OCI-LY7 (cell line): ENCODE measurements around the gene DISC1. TPM values are rescaled to one million over a fixed set of nuclear protein-coding genes. Genes with fewer than 3 reads are reported as not detected.
"Not testable (repeated sequence)": the region's sequence is repeated elsewhere in the genome, so short reads cannot be mapped to it uniquely, and the experiment has no call there.

Source experiments
- BruUV-seq: library from RNA; stranded (reverse); fragments of 400-500 nt; replicated peaks from 2 replicates; lab custom pipeline; 2021; lab: Mats Ljungman, UMichigan
- CTCF ChIA-PET: fragments of 300-600 bp; sonication (Branson Sonifier 250); formaldehyde crosslinking; loops from one replicate; lab custom pipeline; 2022; ENCODE audit warnings: antibody characterized with exemption; ENCODE audit not compliant: unreplicated experiment; lab: Charles Lee
- POLR2A ChIA-PET: fragments of 300-600 bp; sonication (Branson Sonifier 250); formaldehyde crosslinking; loops from one replicate; lab custom pipeline; 2022; ENCODE audit warnings: antibody characterized with exemption; lab: Charles Lee
- DNase-seq: peaks from one replicate; pipeline ENCODE4 v3.0.0-alpha.2; 2015; ENCODE audit warnings: low spot score
- H2AFZ ChIP-seq: fragments of 200-600 bp; sonication (generic), shearing (Covaris generic); 2 replicates; pipeline ENCODE4 v1.6.1; 2014; ENCODE audit warnings: mild to moderate bottlenecking, antibody characterized with exemption, low read length, moderate library complexity
- H3K27ac ChIP-seq: fragments of 200-600 bp; sonication (generic); 2 replicates; pipeline ENCODE4 v1.5.1; 2014; ENCODE audit warnings: mixed run types, low read depth, mild to moderate bottlenecking, moderate library complexity, low read length, inconsistent platforms; ENCODE audit not compliant: poor library complexity, severe bottlenecking
- H3K36me3 ChIP-seq: fragments of 200-600 bp; sonication (generic); 2 replicates; pipeline ENCODE4 v1.6.1; 2014; ENCODE audit warnings: mild to moderate bottlenecking, antibody characterized with exemption, low read length, moderate library complexity, mixed read lengths; ENCODE audit not compliant: insufficient read depth
- H3K4me1 ChIP-seq: fragments of 200-600 bp; sonication (generic); 2 replicates; pipeline ENCODE4 v1.5.1; 2014; ENCODE audit warnings: mild to moderate bottlenecking, low read length; ENCODE audit not compliant: insufficient read depth, poor library complexity, severe bottlenecking
- H3K4me2 ChIP-seq: fragments of 200-600 bp; sonication (generic); 2 replicates; pipeline ENCODE4 v1.6.1; 2014; ENCODE audit warnings: mild to moderate bottlenecking, low read length
- H3K4me3 ChIP-seq: fragments of 200-600 bp; sonication (generic); 2 replicates; pipeline ENCODE4 v1.5.1; 2014; ENCODE audit warnings: mild to moderate bottlenecking, low read depth, low read length; ENCODE audit not compliant: poor library complexity, severe bottlenecking
- H3K79me2 ChIP-seq: fragments of 200-600 bp; sonication (generic); 2 replicates; pipeline ENCODE4 v1.6.1; 2016; ENCODE audit warnings: low read depth, mild to moderate bottlenecking, low read length, moderate library complexity, mixed read lengths; ENCODE audit not compliant: insufficient read depth
- H3K9me2 ChIP-seq: fragments of 200-600 bp; sonication (generic); 2 replicates; pipeline ENCODE4 v1.6.1; 2016; ENCODE audit warnings: mild to moderate bottlenecking, low read length, mixed read lengths; ENCODE audit not compliant: insufficient read depth
- H3K9me3 ChIP-seq: fragments of 200-600 bp; sonication (generic); 2 replicates; pipeline ENCODE4 v1.6.1; 2014; ENCODE audit warnings: mild to moderate bottlenecking, mixed run types, low read length, mixed read lengths
- H4K20me1 ChIP-seq: fragments of 200-600 bp; sonication (generic); 2 replicates; pipeline ENCODE4 v1.6.1; 2014; ENCODE audit warnings: mild to moderate bottlenecking, antibody characterized with exemption, low read length, moderate library complexity, mixed read lengths; ENCODE audit not compliant: insufficient read depth
- CTCF ChIP-seq: fragments of 200-600 bp; sonication (generic); conservative IDR thresholded peaks from 2 replicates; pipeline ENCODE4 v1.5.1; 2014; ENCODE audit warnings: mild to moderate bottlenecking, antibody characterized with exemption, low read length, moderate library complexity, mixed read lengths
- EZH2phosphoT487 ChIP-seq: fragments of 200-600 bp; sonication (generic); IDR thresholded peaks from 2 replicates; pipeline ENCODE4 v1.6.1; 2018; ENCODE audit warnings: low read depth, borderline replicate concordance, mild to moderate bottlenecking, mixed run types, antibody characterized with exemption, low read length, moderate library complexity, mixed read lengths
- intact Hi-C: fragments of 100-400 bp; cut with micrococcal nuclease; formaldehyde crosslinking; loops from one replicate; pipeline ENCODE4 v1.10.0; 2022; ENCODE audit not compliant: unreplicated experiment
- total RNA-seq, 2 experiments: library from RNA; depleted of rRNA in 1 of 2; stranded (reverse); fragments of >200 nt in 1 of 2; shearing (Covaris generic) in 1 of 2; gene quantifications; 2 replicates each; pipeline ENCODE4 v1.2.3, GENCODE V29; 2014 to 2022

The DISC1 gene
- total RNA-seq, 2 experiments from 2014 or later, result 0.91 TPM; not detected in 1

- no peak overlapping the region for H3K27ac ChIP-seq
- ChIA-PET CTCF (no interaction called here), POLR2A (no interaction called here)
- no peak overlapping the region for H3K4me2 ChIP-seq
- H2AFZ ChIP-seq, result no peak overlapping the region
- H3K79me2 ChIP-seq, result no peaks in the 10 kb centered on the region
- no peak for DNase-seq
- no peak overlapping the region for H3K4me3 ChIP-seq
- no peaks in the 10 kb centered on the region for H3K4me1 ChIP-seq
- H4K20me1 ChIP-seq, result no peaks in the 10 kb centered on the region
- H3K9me2 ChIP-seq, result no peaks in the 10 kb centered on the region
- no peaks in the 10 kb centered on the region for H3K36me3 ChIP-seq
- no TSS peak for BruUV-seq
- TF ChIP-seq EZH2phosphoT487, result no peak
- intact Hi-C loops, result no loop called here
- H3K9me3 ChIP-seq, result no peaks in the 10 kb centered on the region
Measured at GRCh38 chr1:231957359-231957758, 330.8 kb downstream of the DISC1 start.

- Histone ChIP-seq H3K4me1 (no peaks in the 10 kb centered on the region), H3K4me2 (no peak overlapping the region), H3K9me2 (no peaks in the 10 kb centered on the region), H3K27ac (no peak overlapping the region), H3K4me3 (no peak overlapping the region), H4K20me1 (no peaks in the 10 kb centered on the region), H3K9me3 (no peaks in the 10 kb centered on the region), H2AFZ (no peak overlapping the region), H3K79me2 (no peaks in the 10 kb centered on the region), H3K36me3 (no peaks in the 10 kb centered on the region)
- TF ChIP-seq EZH2phosphoT487 (no peak), CTCF (no peak)
- no peak for DNase-seq
- intact Hi-C loops, result no loop called here
- BruUV-seq, result no TSS peak
- ChIA-PET CTCF (no interaction called here), POLR2A (no interaction called here)
Measured at GRCh38 chr1:231958448-231958847, 331.9 kb downstream of the DISC1 start.

GRCh38 chr1:231959225-231959884 lies 332.8 kb downstream of the DISC1 start:
- Histone ChIP-seq H3K4me3 (no peak overlapping the region), H2AFZ (no peak overlapping the region), H3K79me2 (no peaks in the 10 kb centered on the region), H4K20me1 (no peaks in the 10 kb centered on the region), H3K4me1 (no peaks in the 10 kb centered on the region), H3K27ac (no peak overlapping the region), H3K36me3 (no peaks in the 10 kb centered on the region), H3K9me3 (no peaks in the 10 kb centered on the region), H3K9me2 (no peaks in the 10 kb centered on the region), H3K4me2 (no peak overlapping the region)
- TF ChIP-seq CTCF, result no peak
- TF ChIP-seq EZH2phosphoT487, result no peak
- ChIA-PET CTCF (no interaction called here), POLR2A (interaction anchor here (0.6 kb wide), 1 partner anchor 9 kb away, joined by 3 read pairs; no protein-coding TSS in a partner anchor)
- no TSS peak for BruUV-seq
- intact Hi-C loops, result no loop called here
- no peak for DNase-seq

GRCh38 chr1:231961801-231962200 lies 335.2 kb downstream of the DISC1 start:
- BruUV-seq, result not testable (repeated sequence)

More at GRCh38 chr1:231961801-231962200, 335.2 kb downstream of the DISC1 start:
- H3K4me1 ChIP-seq, intact Hi-C loops, DNase-seq, H3K9me2 ChIP-seq, H3K36me3 ChIP-seq, H3K4me3 ChIP-seq, POLR2A ChIA-PET, CTCF ChIA-PET, H3K4me2 ChIP-seq, H2AFZ ChIP-seq, H4K20me1 ChIP-seq, H3K9me3 ChIP-seq, H3K79me2 ChIP-seq, H3K27ac ChIP-seq: not testable (repeated sequence)
